ENCODE results near the gene HELZ. TPM values are rescaled to one million over a fixed set of nuclear protein-coding genes. Genes with fewer than 3 reads are reported as not detected.

The HELZ gene
- total RNA-seq, 2 donors from 2014 or later = 106 to 110 TPM

DNA sequence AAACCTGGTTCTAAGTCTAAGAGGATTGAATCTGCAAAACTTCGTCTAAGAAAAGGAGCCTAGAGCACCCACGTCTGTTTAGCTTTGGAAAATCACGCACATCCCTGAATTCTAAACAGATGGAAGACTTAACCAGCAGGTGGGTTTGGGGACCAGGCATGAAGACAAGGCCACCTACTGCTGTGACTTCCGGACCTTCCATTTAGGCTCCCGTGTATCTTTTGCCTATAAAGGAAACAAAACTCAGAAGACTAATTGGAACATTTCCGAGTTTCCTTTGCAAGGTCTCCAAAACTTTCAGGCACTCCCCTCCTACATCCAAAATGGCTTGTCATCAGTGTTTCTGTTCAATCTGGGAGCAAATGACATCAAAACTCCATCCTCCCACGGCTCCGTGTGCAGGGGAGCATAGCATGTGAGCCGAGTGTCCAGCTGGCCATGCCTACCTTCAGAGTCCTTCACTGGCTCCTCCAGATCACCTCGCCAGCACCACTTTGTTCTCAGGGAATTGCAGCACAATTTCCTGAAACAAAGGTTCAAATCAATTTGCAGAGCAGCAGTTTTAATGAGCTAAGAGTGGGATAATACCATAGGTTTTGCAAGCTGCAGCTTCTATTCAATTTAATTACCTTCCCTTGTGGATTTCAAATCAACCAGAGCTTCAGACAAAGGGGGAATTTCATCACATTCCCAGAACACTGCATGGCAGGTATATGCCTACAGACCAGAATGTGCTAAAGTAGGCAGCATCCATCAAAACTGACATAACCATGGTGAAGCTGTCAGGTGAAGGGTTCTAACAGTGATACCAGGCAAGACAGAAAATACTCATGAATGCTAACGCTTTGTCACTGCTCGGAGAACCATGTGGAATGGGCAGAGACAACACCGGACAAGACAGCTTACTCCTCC, 177.2 kb downstream of the HELZ start:
- no peak overlapping the region for H3K27ac Mint-ChIP-seq
- no peaks in the 10 kb centered on the region for H3K36me3 Mint-ChIP-seq
- H3K9me3 Mint-ChIP-seq = no peaks in the 10 kb centered on the region
- DNase-seq (ENCODE audit: low spot score) = no peak
- no peaks in the 10 kb centered on the region for H3K27me3 Mint-ChIP-seq
- no peak for ATAC-seq
- peaks cover 4 to 7% of the 10 kb centered on the region in 2 donors for H3K4me1 Mint-ChIP-seq (ENCODE audit: low read depth in 2 of 2)
- H3K4me3 Mint-ChIP-seq = no peak overlapping the region

DNA sequence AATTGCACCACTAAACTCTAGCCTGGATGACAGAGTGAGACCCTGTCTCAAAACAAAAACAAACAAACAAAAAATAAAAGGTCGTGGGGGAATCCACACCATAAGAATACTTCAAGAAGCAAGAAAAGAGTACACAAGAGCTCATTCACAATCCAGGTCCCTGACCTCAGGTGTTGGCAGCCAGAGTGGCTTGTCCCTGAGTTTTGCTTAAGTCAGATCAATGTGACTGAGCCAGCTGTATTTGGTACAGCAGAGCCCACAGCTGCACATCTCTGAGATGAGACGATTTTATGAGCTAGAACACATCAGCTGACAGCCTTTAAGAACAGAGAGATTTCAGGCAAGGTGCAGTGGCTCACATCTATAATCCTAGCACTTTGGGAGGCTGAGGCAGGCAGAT, 178.3 kb downstream of the HELZ start:
- Mint-ChIP-seq H3K27me3 (no peaks in the 10 kb centered on the region), H3K9me3 (no peaks in the 10 kb centered on the region), H3K27ac (peak overlapping the region in 1 of 2 donors; percentile 43), H3K4me1 (ENCODE audit: low read depth in 2 of 2) (peaks cover 4 to 7% of the 10 kb centered on the region in 2 donors), H3K4me3 (no peak overlapping the region), H3K36me3 (no peaks in the 10 kb centered on the region)
- DNase-seq (ENCODE audit: low spot score) (no peak), ATAC-seq (no peak)

DNA sequence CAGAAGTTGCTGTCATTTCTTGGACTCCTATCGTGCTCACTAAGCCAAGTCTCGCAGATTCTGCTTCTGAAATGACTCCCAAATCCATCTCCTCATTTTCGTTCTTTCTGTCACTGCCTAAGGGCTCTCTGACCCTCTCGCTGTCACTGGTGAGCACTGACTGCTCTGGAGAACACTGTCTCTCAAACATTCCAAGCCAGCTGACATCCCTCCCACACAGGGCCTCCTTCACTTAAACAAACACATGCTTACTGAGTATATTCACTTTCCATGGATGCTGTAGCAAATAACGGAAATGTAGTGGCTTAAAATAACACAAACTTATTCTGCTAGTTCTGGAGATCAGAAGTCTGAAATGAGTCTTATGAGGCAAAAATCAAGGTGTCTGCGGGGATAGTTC, 181.9 kb downstream of the HELZ start:
- peaks cover 4 to 7% of the 10 kb centered on the region in 2 donors for H3K4me1 Mint-ChIP-seq (ENCODE audit: low read depth in 2 of 2)
- ATAC-seq = no peak
- H3K36me3 Mint-ChIP-seq = no peaks in the 10 kb centered on the region

DNA sequence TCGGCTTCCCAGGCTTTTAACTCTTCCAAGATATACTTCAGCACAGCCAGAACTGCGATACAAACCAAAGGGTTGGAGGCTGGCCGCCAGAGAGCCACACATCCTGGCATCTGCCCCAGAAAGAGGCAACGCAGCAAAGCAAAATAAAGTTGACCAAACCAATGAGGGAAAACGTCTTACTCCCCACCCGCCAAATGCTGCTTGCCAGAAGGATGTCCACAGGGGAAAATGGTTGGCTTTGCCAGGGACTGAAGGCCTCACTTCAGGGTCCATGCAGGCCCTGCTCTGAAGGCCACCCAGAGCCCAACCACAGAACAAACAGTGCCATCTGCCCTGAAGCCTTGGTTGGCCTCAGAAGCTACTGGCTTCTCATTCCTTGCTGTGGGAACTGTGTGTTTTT, 185.6 kb downstream of the HELZ start:
- Mint-ChIP-seq H3K36me3 (no peaks in the 10 kb centered on the region), H3K4me3 (no peak overlapping the region), H3K27ac (no peak overlapping the region), H3K9me3 (no peaks in the 10 kb centered on the region), H3K4me1 (ENCODE audit: low read depth in 2 of 2) (peaks cover 3 to 4% of the 10 kb centered on the region in 2 donors), H3K27me3 (no peaks in the 10 kb centered on the region)
- DNase-seq (ENCODE audit: low spot score) (no peak), ATAC-seq (no peak)

More for the DNA sequence above, 181.9 kb downstream of the HELZ start:
- no peak for DNase-seq (ENCODE audit: low spot score)
- no peaks in the 10 kb centered on the region for H3K9me3 Mint-ChIP-seq
- H3K27ac Mint-ChIP-seq = no peak overlapping the region
- H3K27me3 Mint-ChIP-seq = no peaks in the 10 kb centered on the region
- no peak overlapping the region for H3K4me3 Mint-ChIP-seq

DNA sequence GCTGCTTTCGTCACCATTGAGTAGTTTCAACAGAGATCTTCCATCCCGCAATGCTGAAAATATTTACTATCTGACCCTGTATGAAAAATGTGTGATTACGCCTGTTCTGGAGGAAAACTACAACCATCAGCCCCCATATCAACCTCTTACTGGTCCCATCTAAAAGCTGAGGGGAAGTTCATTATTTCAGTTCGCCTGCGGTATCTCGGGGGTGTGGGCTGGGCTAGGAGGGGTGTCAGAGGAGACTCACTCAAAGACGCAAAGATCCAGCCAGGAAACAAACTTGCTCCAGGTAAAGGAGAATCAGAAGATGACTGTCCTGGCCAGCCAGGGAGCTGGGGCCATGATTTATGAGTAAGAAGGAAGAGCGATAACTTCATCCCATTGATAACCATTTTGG, 187.0 kb downstream of the HELZ start:
- no peak overlapping the region for H3K27ac Mint-ChIP-seq

DNA sequence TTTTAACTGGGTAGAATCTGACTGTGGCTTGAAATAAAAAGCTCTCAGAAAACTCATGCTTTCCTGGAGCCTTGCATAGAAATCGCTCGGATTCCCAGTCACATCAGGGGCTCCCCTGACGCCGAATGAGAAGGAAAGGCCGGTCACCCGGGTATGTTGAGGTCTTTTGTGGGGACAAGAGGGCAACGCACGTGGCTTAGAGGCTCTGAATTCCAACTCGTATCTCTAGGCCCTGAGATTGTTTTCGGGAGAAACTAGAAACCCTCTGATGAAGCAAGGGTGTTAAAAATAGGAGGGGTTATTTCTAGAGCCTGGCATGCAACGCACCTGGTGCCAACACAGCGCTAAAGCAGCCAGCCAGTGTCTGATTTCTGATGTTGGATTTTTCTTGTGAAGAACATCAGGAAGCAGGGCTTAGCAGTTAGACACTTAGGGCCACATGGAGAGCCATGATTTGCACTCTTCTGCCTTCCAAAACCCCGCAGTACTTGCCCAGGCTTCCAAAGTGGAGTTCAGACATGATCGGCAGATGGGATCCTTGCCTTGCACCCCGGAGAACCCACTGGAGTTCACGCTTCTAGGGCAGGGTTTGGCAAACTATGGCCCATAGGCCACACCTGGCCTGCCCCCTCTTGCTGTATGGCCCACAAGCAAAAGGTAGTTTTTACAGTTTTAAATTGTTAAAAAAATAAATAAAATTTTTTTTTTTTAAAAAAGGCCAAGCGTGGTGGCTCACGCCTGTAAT, 188.1 kb downstream of the HELZ start:
- DNase-seq (ENCODE audit: low spot score) (no peak), ATAC-seq (no peak)
- H3K27ac Mint-ChIP-seq = no peak overlapping the region
- peaks cover 0 to 1% of the 10 kb centered on the region in 2 donors for H3K4me1 Mint-ChIP-seq (ENCODE audit: low read depth in 2 of 2)
- no peak overlapping the region for H3K4me3 Mint-ChIP-seq
- no peaks in the 10 kb centered on the region for H3K27me3 Mint-ChIP-seq
- H3K36me3 Mint-ChIP-seq = no peaks in the 10 kb centered on the region
- H3K9me3 Mint-ChIP-seq = no peaks in the 10 kb centered on the region

More for the DNA sequence above, 187.0 kb downstream of the HELZ start:
- Mint-ChIP-seq H3K27me3 (no peaks in the 10 kb centered on the region), H3K36me3 (no peaks in the 10 kb centered on the region), H3K4me3 (no peak overlapping the region), H3K9me3 (no peaks in the 10 kb centered on the region), H3K4me1 (ENCODE audit: low read depth in 2 of 2) (peaks cover 1% of the 10 kb centered on the region in 2 donors)
- no peak for ATAC-seq
- no peak for DNase-seq (ENCODE audit: low spot score)

DNA sequence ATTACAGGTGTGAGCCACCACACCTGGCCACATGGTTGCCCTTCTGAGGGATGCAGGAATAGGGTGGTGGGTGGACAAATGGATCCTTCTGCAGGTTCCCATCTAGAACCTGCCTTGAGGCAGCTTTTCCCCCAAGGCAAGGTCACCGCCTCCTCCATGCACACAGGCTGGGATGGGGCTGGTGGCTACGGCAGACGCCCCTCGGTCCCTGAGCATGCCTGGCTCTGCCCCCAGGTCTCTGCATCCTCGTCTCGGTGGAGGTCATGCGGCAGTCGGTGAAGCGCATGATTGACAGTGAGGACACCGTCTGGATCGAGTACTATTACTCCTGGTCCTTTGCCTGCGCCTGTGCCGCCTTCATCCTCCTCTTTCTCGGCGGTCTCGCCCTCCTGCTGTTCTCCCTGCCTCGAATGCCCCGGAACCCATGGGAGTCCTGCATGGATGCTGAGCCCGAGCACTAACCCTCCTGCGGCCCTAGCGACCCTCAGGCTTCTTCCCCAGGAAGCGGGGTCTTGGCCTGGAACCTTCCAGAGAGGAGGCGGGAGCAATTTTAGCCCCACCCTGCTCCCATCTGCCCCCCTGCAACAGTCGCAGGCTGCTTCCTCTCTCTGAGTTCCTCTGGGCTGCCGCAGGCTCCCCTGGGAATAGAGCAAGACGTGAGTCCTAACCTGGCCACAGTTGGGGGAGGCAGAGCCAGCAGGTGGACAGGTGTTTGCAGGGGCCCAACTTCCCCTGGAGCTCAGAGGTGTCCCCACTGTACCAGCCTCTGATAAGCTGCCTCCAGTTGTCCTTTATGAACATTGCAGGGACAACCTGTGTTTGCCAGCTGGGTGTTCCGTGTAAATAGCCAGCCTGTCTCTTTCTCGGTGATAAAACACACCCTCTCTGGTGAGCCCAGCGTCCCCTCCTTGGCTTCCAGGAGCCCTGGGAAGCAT, 188.9 kb downstream of the HELZ start:
- no peak overlapping the region for H3K4me3 Mint-ChIP-seq
- ATAC-seq (peak in 1 of 2 donors; percentile 29), DNase-seq (ENCODE audit: low spot score) (no peak)
- no peak overlapping the region for H3K27ac Mint-ChIP-seq
- H3K9me3 Mint-ChIP-seq = no peaks in the 10 kb centered on the region
- H3K27me3 Mint-ChIP-seq = no peaks in the 10 kb centered on the region
- peaks cover 0 to 2% of the 10 kb centered on the region in 2 donors for H3K4me1 Mint-ChIP-seq (ENCODE audit: low read depth in 2 of 2)
- H3K36me3 Mint-ChIP-seq = no peaks in the 10 kb centered on the region

DNA sequence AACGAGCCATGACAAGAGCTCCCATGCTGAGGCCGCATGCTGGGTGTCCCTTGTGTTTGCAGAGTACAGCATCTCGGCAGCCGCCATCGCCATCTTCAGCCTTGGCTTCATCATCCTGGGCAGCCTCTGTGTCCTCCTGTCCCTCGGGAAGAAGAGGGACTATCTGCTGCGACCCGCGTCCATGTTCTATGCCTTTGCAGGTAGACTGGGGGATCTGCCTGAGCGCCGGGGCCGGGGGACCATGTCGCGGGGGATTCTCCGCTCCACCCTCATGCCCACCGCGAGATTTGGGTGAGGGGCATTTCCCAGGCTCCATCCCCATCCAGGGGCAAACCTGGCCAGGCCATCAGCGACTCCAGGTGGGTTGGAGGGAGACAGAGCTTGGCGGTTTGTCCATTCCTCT, 190.0 kb downstream of the HELZ start:
- ATAC-seq (peak in 1 of 2 donors; percentile 10), DNase-seq (ENCODE audit: low spot score) (no peak)
- Mint-ChIP-seq H3K36me3 (no peaks in the 10 kb centered on the region), H3K4me3 (no peak overlapping the region), H3K9me3 (no peaks in the 10 kb centered on the region), H3K27ac (no peak overlapping the region), H3K4me1 (ENCODE audit: low read depth in 2 of 2) (peaks cover 0 to 2% of the 10 kb centered on the region in 2 donors), H3K27me3 (no peaks in the 10 kb centered on the region)

DNA sequence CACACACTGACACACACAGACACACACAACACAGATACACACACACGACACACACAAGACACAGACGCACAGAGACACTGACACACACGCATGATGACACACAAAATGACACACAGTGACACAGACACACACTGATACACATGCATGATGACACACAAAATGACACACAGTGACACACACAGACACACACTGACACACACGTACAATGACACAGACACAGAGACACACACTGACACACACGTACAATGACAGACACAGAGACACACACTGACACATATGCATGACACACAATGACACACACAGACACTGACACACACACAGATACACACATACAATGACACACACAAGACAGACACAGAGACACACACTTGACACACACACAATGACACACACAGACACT, 190.4 kb downstream of the HELZ start:
- H3K4me1 Mint-ChIP-seq (ENCODE audit: low read depth in 2 of 2) = peaks cover 0 to 2% of the 10 kb centered on the region in 2 donors
- ATAC-seq (peak in 1 of 2 donors; percentile 14), DNase-seq (ENCODE audit: low spot score) (no peak)
- H3K27ac Mint-ChIP-seq = no peak overlapping the region
- H3K4me3 Mint-ChIP-seq = no peak overlapping the region
- no peaks in the 10 kb centered on the region for H3K27me3 Mint-ChIP-seq
- no peaks in the 10 kb centered on the region for H3K36me3 Mint-ChIP-seq
- no peaks in the 10 kb centered on the region for H3K9me3 Mint-ChIP-seq

DNA sequence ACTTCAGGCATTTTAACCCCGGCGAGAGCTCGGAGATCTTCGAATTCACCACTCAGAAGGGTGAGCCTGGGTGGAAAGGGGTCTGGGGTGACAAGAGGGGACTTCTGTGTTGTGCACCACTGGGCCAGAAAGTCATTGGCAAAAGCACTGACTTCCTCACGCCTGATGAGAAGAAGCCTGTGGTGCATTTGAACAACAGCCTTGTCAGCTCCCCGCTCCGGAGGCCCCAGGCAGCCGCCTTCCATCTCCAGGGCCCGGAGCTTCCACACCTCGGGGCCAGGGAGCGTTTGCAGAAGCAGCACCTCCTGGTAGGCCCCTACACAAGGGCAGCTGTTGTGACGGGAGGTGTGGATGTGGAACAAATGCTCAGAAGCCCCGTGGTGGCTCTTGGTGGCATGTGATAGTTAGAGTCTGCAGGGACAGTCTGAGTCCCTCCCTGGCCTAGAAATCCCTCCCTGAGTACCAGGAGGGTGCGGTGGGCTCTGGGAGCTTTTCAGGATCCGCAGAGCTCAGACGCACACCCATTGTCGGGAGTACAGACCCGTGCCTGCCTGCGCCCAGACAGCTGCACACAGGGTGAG, 190.9 kb downstream of the HELZ start:
- no peak overlapping the region for H3K4me3 Mint-ChIP-seq
- H3K9me3 Mint-ChIP-seq = no peaks in the 10 kb centered on the region
- H3K27ac Mint-ChIP-seq = no peak overlapping the region
- H3K36me3 Mint-ChIP-seq = no peaks in the 10 kb centered on the region
- no peak for ATAC-seq
- DNase-seq (ENCODE audit: low spot score) = peak; percentile 18
- H3K27me3 Mint-ChIP-seq = no peaks in the 10 kb centered on the region
- H3K4me1 Mint-ChIP-seq (ENCODE audit: low read depth in 2 of 2) = peaks cover 0 to 2% of the 10 kb centered on the region in 2 donors

DNA sequence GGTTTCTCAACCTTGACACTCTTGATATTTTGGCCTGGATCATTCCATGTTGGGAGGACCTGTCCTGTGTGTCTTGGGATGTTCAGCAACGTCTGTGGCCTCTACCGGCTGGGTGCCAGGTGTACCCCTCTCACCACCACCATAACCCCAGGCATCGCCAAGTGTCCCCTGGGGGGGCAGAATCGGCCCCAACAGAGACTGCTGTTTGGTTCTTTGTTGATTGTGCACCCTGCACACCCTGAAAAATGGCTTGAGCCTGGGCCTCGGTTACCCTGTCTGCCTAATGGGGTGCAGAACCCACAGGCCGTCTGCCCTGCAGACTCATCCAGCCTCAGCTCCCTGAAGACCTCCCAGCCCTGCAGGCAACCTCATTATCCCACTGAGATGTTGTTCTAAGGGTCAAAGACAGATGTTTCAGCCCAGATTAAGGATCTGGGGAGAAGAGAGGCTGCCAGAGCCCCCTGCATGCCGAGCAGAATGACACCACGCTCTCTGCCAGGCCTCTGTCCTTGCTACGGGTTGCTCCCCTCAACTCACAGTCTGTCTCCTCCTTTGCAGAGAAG, 191.5 kb downstream of the HELZ start:
- peaks cover 5% of the 10 kb centered on the region for H3K36me3 Mint-ChIP-seq
- H3K9me3 Mint-ChIP-seq = peaks cover 5% of the 10 kb centered on the region
- DNase-seq (ENCODE audit: low spot score) (peak; percentile 45), ATAC-seq (no peak)
- H3K4me1 Mint-ChIP-seq (ENCODE audit: low read depth in 2 of 2) = peaks cover 0 to 2% of the 10 kb centered on the region in 2 donors
- H3K27ac Mint-ChIP-seq = no peak overlapping the region
- H3K4me3 Mint-ChIP-seq = no peak overlapping the region
- H3K27me3 Mint-ChIP-seq = no peaks in the 10 kb centered on the region

DNA sequence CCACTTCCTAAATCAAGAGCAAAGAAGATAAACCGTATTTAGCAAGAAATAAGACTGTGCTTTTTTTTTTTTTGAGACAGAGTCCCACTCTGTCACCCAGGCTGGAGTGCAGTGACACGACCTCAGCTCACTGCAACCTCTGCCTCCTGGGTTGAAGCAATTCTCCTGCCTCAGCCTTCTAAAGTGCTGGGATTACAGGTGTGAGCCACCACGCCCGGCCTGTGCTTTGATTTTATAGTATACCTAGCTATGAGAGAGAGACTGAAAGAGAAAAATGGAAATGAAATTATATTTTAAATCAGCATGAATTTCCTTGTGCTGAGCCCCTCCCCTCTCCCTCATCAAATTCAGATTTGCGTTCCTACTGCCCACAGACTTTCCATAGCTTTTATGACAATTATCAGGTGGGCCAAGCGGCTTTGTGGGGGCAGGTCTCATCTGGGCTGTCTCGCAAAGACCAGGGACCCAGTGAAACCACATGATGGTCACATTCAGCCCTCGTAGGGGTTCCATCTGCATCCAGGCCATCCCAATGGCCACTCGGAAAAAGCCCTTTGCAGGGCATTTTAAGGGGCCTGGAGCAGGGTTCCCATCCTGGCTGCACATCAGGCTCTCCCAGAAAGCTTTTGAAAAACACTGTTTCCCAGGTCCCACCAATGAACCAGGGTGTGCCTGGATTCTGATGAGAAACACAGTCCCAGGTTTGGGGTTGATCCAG, 192.1 kb downstream of the HELZ start:
- no peaks in the 10 kb centered on the region for H3K27me3 Mint-ChIP-seq
- DNase-seq (ENCODE audit: low spot score) (peak; percentile 44), ATAC-seq (no peak)
- no peak overlapping the region for H3K4me3 Mint-ChIP-seq
- peaks cover 0 to 2% of the 10 kb centered on the region in 2 donors for H3K4me1 Mint-ChIP-seq (ENCODE audit: low read depth in 2 of 2)
- peaks cover 5% of the 10 kb centered on the region for H3K9me3 Mint-ChIP-seq
- no peak overlapping the region for H3K27ac Mint-ChIP-seq
- H3K36me3 Mint-ChIP-seq = peaks cover 8% of the 10 kb centered on the region
